HG03558 (cell line): ENCODE data around the gene MST1.
"Not testable (repeated sequence)": the region's sequence is repeated elsewhere in the genome, so short reads cannot be mapped to it uniquely, and the experiment has no call there.

ENCODE experiments used
- ATAC-seq: cut with Tn5 transposase; IDR thresholded peaks from one replicate; pipeline ENCODE4 v1.9.1; 2021; ENCODE audit warnings: moderate number of reproducible peaks; ENCODE audit not compliant: unreplicated experiment; ENCODE audit errors: extremely low read depth

MST1 gene

DNA sequence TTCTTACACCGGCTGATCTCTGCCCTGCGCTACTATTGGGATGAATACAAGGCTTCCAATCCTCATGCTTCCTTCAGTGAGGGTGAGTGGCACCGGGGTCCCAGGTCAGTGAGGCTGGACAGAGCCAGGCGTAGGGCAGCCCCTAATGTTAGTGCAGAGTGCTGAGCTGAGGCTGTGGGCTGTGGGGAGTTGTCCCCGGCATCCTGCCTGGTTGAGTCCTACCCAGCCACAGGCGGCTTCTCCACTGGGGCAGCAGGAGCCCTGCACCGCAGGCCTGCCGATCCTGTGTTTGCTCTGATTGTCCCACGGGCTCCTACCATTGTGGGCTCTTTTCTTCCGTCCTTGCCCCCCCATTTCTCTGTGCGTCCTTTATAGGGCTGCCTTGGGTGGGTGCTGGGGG is 13.4 kb upstream of the MST1 start:
- ATAC-seq = no peak

DNA sequence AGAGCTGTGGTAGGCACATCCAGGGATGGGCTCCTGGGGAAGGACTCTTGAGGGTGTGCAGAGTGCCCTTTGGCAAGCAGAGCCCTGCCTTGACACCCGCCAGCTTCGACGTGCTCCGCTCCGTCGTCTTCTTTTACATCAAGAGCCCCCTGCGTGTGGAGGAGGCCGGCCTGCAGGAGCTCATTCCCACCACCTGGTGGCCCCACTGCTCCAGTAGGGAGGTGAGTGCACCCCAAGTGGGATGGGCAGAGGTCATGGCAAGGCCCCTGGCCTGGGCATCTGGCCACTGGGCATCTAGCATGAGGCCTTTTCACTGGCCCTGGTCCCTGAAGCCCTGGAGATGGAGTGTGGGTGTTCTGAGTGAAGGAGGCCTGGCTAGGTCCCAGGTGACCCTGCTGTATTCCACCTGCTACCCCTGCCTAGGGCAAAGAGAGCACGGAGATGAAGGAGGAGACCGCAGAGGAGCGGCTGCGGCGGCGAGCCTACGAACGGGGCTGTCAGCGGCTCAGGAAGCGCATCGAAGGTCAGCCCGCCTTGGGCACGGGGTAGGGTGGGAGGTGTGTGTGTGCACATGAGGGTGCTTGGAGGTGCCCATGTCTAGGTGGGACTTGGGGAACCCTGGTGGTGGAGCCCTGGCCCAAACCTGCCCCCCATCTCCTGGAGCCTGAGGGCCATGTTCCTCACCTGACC is 12.3 kb upstream of the MST1 start:
- no peak for ATAC-seq

DNA sequence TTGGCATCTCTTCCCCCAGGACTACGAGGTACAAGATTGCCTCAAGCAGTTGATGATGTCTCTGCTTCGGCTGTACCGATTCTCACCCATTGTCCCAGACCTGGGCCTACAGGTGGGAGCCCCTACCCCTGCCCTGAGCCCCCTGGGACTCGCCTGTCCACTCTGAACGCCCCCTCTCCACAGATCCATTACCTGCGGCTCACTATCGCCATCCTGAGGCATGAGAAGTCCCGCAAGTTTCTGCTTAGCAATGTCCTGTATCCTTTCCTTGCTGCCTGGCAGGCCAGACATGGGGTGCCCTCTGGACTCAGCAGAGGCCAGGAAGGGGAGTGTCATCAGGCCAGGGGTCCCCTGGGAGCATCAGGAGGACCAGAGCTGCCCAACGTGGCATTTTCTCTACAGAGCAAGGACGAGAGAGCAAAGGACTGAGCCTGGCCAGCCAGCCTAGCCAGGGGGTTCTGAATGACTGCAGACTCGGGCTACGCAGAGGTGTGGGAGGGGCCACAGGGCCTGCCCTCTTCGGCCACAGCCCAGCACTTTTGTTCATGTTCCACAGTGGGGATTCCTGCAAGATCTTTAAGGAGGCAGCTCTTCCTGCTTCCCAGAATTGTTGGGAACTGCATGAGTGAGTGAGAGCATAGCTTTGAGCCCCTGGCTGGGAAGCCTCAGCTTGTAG is 11.3 kb upstream of the MST1 start:
- ATAC-seq = no peak

DNA sequence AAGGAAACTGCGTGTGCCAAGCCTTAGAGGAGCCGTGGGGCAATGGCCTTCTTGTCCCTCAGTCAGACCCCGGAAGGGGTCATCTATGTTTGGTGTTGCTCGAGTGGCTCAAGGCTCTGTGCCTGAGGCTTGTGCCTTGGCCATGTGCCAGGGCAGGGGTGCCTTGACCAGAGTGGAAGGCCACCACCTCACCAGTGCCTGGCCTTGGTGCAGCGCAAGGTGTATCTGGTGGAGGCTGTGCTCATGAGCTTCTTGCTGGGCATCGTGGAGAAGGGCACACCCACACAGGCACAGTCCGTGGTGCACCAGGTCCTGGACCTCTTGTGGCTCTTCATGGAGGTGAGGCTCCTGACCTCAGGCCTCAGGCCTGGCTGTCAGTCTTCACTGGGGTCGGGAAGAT is 10.7 kb upstream of the MST1 start:
- ATAC-seq = no peak

- ATAC-seq = no peak
Observed at GRCh38 chr3:49699281-49699979, 10.2 kb upstream of the MST1 start.

DNA sequence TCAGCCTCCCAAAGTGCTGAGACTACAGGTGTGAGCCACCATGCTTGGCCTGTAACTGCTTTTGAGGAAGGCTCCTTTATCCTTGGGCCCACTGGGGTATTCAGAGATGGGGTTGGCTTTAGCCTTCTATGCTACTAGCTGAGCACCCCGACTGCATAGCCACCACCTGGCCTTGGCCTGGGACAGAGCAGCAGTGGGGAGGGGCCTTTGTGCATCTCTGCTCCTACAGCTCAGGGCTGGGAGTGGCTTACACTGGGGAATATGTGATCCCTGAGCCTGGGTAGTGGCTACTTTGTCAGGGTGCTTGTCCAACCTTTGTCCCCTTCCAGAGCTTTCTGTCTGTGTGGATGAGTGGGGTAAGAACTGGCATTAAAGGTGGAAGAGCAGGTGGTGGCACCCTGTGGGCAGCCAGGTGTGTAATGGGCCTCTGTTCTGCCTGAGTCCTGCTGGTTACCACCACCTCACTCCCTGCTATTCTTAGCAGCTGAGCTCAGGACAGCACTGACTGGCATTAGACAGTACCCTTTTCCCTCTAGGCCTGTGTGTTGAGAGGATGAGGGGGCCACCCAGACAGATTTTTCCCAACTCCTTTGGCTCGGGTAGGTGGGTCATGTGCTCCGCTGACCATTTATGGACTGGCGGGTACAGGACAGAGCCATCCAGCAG is 6.2 kb upstream of the MST1 start:
- not testable (repeated sequence) for ATAC-seq

DNA sequence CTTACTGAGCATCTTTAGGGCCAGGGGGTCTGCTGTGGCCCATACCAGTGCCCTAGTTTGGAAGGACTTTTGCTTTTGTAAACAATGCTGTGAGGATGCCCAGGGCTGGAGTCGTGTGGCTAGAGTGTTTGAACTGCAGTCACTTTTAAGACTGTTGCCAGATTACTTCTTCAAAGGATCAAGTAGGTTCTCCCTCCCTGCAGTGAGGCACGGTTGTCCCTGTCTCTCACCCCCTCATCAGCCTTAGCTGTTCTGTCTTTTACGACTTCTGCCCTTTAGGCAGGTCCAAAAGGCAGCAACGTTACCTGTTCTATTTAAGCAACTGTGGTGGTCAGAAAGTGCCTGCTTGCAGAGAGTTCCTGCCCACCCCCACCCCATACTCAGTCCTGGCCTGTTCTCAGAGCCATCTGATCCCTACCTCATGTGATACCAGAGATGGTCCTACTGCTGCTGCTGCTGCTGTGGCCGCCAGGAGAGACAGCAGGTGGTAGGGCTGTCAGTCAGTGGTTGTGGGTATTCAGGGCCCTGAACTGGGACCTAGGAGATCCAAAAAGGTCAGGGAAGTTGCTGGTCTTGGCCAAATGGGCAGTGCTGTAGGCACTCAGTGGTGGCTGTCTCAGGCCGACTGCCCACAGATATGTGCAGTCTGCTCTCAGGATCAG is 5.3 kb upstream of the MST1 start:
- not testable (repeated sequence) for ATAC-seq

GRCh38 chr3:49691481-49691880 is 2.2 kb upstream of the MST1 start:
- ATAC-seq = not testable (repeated sequence)

DNA sequence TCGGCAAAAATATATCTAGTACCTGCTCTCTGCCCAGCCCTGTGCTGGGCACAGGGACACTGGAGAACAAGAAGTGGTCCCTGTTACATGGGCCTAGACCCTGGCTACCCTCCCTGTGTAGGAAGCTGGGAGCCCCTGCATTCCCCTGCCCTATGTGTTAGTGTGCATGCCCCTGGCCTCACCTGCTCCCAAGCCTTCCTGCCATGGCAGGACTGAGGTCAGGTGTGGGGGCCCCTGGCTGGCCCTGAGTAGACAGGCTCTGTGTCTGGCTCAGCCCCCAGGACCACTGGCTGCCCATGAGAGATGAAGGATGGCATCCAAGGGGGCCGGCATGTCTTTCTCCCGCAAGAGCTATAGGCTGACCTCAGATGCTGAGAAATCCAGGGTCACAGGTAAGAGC is 1.6 kb upstream of the MST1 start:
- not testable (repeated sequence) for ATAC-seq

DNA sequence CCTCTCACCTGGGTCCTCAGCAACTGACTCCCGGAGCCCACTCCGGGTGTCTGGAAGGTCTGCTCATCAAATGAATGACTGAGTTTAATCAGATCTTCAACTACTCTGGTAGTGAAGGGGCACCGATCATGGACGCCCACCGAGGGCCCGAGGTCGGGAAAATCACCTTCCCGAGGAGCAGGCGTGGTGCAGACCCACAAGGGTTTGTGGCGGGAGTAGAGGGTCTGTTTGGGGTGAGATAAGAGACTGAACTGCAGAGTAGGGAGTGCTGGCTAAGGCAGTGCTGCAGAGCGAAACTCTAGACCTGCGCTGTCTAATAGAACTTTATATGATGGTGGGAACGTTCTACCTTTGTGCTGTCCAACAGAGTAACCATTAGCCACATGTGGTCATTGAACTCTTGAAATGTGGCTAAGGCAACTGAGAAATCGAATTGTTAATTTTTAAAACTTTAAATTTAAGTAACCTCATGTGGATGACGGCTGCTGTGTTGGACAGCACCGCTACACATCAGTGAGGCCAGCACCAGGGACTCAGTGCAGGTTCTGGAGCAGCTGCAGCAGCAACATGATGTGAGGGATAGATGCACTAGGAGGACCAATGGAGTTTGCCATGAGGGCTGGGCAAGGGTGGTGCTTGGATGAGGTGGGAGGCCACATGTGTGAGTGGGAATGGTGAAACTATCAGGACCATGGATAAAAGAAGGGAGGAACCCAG is 792 bp upstream of the MST1 start:
- ATAC-seq = not testable (repeated sequence)

- ATAC-seq = not testable (repeated sequence)
Observed at GRCh38 chr3:49688338-49689045, 782 bp downstream of the MST1 start.

DNA sequence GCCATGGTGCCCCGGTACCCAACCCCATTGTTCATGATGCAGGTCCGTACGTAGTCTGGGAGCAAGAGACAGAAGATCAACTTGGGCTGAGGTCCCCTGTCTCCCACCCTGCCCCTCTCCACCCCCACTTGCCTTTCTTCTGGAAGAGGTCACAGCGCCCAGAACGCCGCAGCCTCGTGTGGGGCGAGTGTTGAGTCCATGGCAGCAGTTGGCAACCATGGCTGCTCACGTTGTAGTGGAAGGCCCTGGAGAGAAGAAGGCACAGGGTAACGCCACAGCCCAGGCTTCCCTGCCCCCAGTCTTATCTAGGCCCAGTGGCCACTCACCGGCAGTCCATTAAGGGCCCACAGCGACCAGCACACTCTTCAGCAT is 1.9 kb downstream of the MST1 start:
- not testable (repeated sequence) for ATAC-seq

GRCh38 chr3:49686769-49687423 is 2.4 kb downstream of the MST1 start:
- ATAC-seq = not testable (repeated sequence)

GRCh38 chr3:49686346-49686745 is 2.9 kb downstream of the MST1 start:
- not testable (repeated sequence) for ATAC-seq

GRCh38 chr3:49685846-49686245 is 3.4 kb downstream of the MST1 start:
- not testable (repeated sequence) for ATAC-seq

DNA sequence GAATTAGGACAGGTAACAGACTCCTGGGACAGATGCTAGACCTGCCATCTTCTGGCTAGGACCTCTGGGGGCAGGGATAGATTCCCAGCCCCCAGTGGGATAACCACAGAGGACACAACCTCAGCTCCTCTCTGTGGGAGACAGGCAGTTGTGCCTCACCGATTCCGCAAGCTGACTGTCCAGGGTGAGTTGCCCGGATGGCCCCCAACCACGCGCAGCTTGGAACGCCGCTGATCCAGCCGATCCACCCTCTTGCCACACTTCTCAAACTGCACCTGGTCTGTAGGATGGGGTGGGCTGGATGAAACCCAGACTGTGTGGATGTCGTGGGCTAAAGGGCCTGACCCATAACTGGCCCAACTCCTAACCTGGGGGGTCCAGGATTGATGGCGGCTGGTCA is 4.2 kb downstream of the MST1 start:
- not testable (repeated sequence) for ATAC-seq

GRCh38 chr3:49684453-49684852 is 4.8 kb downstream of the MST1 start:
- ATAC-seq = not testable (repeated sequence)

DNA sequence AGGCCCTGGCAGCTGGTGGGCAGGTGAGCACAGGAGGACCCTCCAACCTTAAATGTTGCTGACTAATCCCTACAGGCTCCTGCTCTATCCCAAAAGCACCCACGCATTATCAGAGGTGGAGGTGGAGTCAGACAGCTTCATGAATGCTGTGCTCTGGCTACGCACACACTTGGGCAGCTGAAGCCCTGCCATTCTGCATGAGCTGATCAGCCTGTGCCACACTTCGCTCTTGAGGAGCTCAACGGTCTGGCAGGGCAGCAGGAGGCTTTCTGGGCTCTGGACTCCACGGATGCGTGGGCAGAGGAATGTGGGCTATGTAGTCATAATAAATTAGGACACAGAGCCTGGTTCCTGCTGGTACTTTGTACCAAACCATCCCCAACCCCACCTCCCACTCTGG is 6.1 kb downstream of the MST1 start:
- no peak for ATAC-seq

GRCh38 chr3:49681543-49681942 is 7.7 kb downstream of the MST1 start:
- no peak for ATAC-seq
